RWPE2 (cell line): ENCODE results near the gene NAT9.

ENCODE experiments used
- ATAC-seq: fragments of 200-7000 bp; cut with Tn5 transposase; 3 replicates; pipeline ENCODE4 v1.9.1; 2021; ENCODE audit warnings: low read depth
- DNase-seq: peaks from one replicate; pipeline ENCODE4 v3.0.0-alpha.2; 2020; ENCODE audit warnings: low spot score
- H3K27ac ChIP-seq: fragments of 450-650 bp; 2 replicates; pipeline ENCODE4 v1.5.1; 2017; ENCODE audit warnings: mild to moderate bottlenecking; ENCODE audit not compliant: poor library complexity, severe bottlenecking
- H3K27me3 ChIP-seq: fragments of 250-450 bp; sonication (Bioruptor Pico); 2 replicates; pipeline ENCODE4 v1.5.1; 2021; ENCODE audit warnings: mild to moderate bottlenecking, moderate library complexity; ENCODE audit not compliant: insufficient read depth, poor library complexity, severe bottlenecking
- H3K36me3 ChIP-seq: fragments of 250-450 bp; sonication (Bioruptor Pico); 2 replicates; pipeline ENCODE4 v1.5.1; 2020; ENCODE audit warnings: low read depth, mild to moderate bottlenecking, moderate library complexity
- H3K4me1 ChIP-seq: fragments of 250-450 bp; sonication (Bioruptor Pico); 2 replicates; pipeline ENCODE4 v1.5.1; 2021; ENCODE audit warnings: mild to moderate bottlenecking, moderate library complexity; ENCODE audit not compliant: insufficient read depth, poor library complexity, severe bottlenecking
- H3K4me3 ChIP-seq: fragments of 250-450 bp; sonication (Bioruptor Pico); 2 replicates; pipeline ENCODE4 v1.5.1; 2021; ENCODE audit warnings: mild to moderate bottlenecking, moderate library complexity; ENCODE audit not compliant: severe bottlenecking
- H3K9me3 ChIP-seq: fragments of 250-450 bp; sonication (Bioruptor Pico); 2 replicates; pipeline ENCODE4 v1.5.1; 2021; ENCODE audit warnings: mild to moderate bottlenecking, moderate library complexity; ENCODE audit not compliant: severe bottlenecking
- CTCF ChIP-seq: fragments of 450-650 bp; IDR thresholded peaks from one replicate; pipeline ENCODE4 v1.5.1; 2017; ENCODE audit warnings: mild to moderate bottlenecking, moderate library complexity; ENCODE audit not compliant: poor library complexity, severe bottlenecking

NAT9 gene

GRCh38 chr17:74782571-74782970, 6.4 kb upstream of the NAT9 start:
- no peaks in the 10 kb centered on the region for H3K4me1 ChIP-seq
- no peak for ATAC-seq
- no peak for DNase-seq
- no peak overlapping the region for H3K4me3 ChIP-seq
- H3K27me3 ChIP-seq = no peaks in the 10 kb centered on the region
- no peak overlapping the region for H3K27ac ChIP-seq
- no peak for TF ChIP-seq CTCF
- H3K36me3 ChIP-seq = peaks cover 19% of the 10 kb centered on the region
- H3K9me3 ChIP-seq = no peaks in the 10 kb centered on the region

- Histone ChIP-seq H3K4me1 (peaks cover 4% of the 10 kb centered on the region), H3K36me3 (peaks cover 13% of the 10 kb centered on the region), H3K27ac (no peak overlapping the region), H3K27me3 (no peaks in the 10 kb centered on the region), H3K9me3 (no peaks in the 10 kb centered on the region), H3K4me3 (no peak overlapping the region)
- 0 out of 3 replicates have a peak, but pooled peaks have one; percentile 26 for ATAC-seq
- peak; percentile 48 for TF ChIP-seq CTCF
- no peak for DNase-seq
These were observed 4.5 kb upstream of the NAT9 start for GRCh38 chr17:74780443-74781238.

- no peak for TF ChIP-seq CTCF
- Histone ChIP-seq H3K27me3 (no peaks in the 10 kb centered on the region), H3K36me3 (peaks cover 13% of the 10 kb centered on the region), H3K27ac (no peak overlapping the region), H3K4me1 (peaks cover 4% of the 10 kb centered on the region), H3K4me3 (no peak overlapping the region), H3K9me3 (no peaks in the 10 kb centered on the region)
- ATAC-seq = no peak
- no peak for DNase-seq
These were observed 3.8 kb upstream of the NAT9 start for GRCh38 chr17:74779948-74780400.

- H3K27me3 ChIP-seq = no peaks in the 10 kb centered on the region
- no peak for DNase-seq
- peaks cover 13% of the 10 kb centered on the region for H3K36me3 ChIP-seq
- H3K4me3 ChIP-seq = no peak overlapping the region
- TF ChIP-seq CTCF = no peak
- no peaks in the 10 kb centered on the region for H3K9me3 ChIP-seq
- ATAC-seq = no peak
- H3K4me1 ChIP-seq = peaks cover 4% of the 10 kb centered on the region
- no peak overlapping the region for H3K27ac ChIP-seq
These were observed 3.4 kb upstream of the NAT9 start for GRCh38 chr17:74779501-74779900.

GRCh38 chr17:74778960-74779359, 2.8 kb upstream of the NAT9 start:
- H3K27ac ChIP-seq = no peak overlapping the region
- DNase-seq (no peak), ATAC-seq (no peak)
- no peak for TF ChIP-seq CTCF
- H3K9me3 ChIP-seq = no peaks in the 10 kb centered on the region
- no peak overlapping the region for H3K4me3 ChIP-seq
- peaks cover 4% of the 10 kb centered on the region for H3K4me1 ChIP-seq
- no peaks in the 10 kb centered on the region for H3K27me3 ChIP-seq
- H3K36me3 ChIP-seq = peaks cover 15% of the 10 kb centered on the region
